Measurements from ENCODE around the gene PPEF2.

- TF ChIP-seq ASH2L (IDR thresholded peaks at IDR 0.05; ENCODE audit: borderline replicate concordance, low read depth) (no peak), CREM (IDR thresholded peaks at IDR 0.05; ENCODE audit: low read depth) (no peak), CTCF (IDR thresholded peaks at IDR 0.05 in 2 of 3, conservative IDR thresholded peaks at IDR 0.05 in 1 of 3; ENCODE audit: control insufficient read depth in 2 of 3, extremely low read depth in 1 of 3, insufficient read depth in 1 of 3, low read depth in 3 of 3, low read length in 3 of 3) (no peak), ESRRA (IDR thresholded peaks at IDR 0.05; ENCODE audit: low read length) (no peak), YY1 (IDR thresholded peaks at IDR 0.05; ENCODE audit: low read depth, low read length) (no peak), GABPA (IDR thresholded peaks at IDR 0.05; ENCODE audit: low read depth) (no peak), CEBPB (IDR thresholded peaks at IDR 0.05; ENCODE audit: borderline replicate concordance in 1 of 2, low read depth in 2 of 2, low read length in 2 of 2) (no peak), RAD51 (IDR thresholded peaks at IDR 0.05) (no peak), SRF (IDR thresholded peaks at IDR 0.05; ENCODE audit: low read depth in 2 of 2, low read length in 2 of 2) (no peak)
Observed at GRCh38 chr4:75867130-75867529, 35.1 kb downstream of the PPEF2 start.

Measured in GM12878 (cell line).